Thymus (tissue), 2 donors: Measurements from ENCODE around the gene TIAL1. TPM values are rescaled to one million over a fixed set of nuclear protein-coding genes. Genes with fewer than 3 reads are reported as not detected.

Experiments used
- polyA plus RNA-seq: library from polyadenylated mRNA; stranded (reverse); fragments of 200-250 nt; gene quantifications from one replicate; pipeline ENCODE4 v1.2.3, GENCODE V29; 2013
- total RNA-seq: library from RNA; stranded (reverse); fragments of 120-200 nt; gene quantifications from one replicate; pipeline ENCODE4 v1.2.4, GENCODE V29; 2013
- donor health status: healthy.

Gene TIAL1
- total and polyA plus RNA-seq, 2 donors = 42.6 to 128 TPM

Other genes with a start within 250 kb of the TIAL1 start
- 372 TPM for gene RGS10, start 54.2 kb downstream of the TIAL1 start, total RNA-seq
- gene RGS10, start 54.2 kb downstream of the TIAL1 start, polyA plus RNA-seq = 304 TPM
- 1.7 TPM for gene BAG3, start 54.4 kb upstream of the TIAL1 start, total RNA-seq
- gene BAG3, start 54.4 kb upstream of the TIAL1 start, polyA plus RNA-seq = 12.6 TPM
- 10.8 TPM for gene INPP5F, start 129.1 kb upstream of the TIAL1 start, total RNA-seq
- gene INPP5F, start 129.1 kb upstream of the TIAL1 start, polyA plus RNA-seq = 9.4 TPM